Colonic mucosa (tissue), 4 donors: Measurements from ENCODE around the gene KRTAP4-5. TPM values are rescaled to one million over a fixed set of nuclear protein-coding genes. Genes with fewer than 3 reads are reported as not detected.
"Not testable (repeated sequence)": the region's sequence is repeated elsewhere in the genome, so short reads cannot be mapped to it uniquely, and the experiment has no call there.

ENCODE experiments used
- DNase-seq: peaks from one replicate; pipeline ENCODE4 v3.0.0-alpha.2; 2020
- H3K27ac ChIP-seq: fragments of 200-600 bp; one replicate; pipeline ENCODE4 v1.8.0; 2021
- H3K27me3 ChIP-seq: fragments of 200-600 bp; one replicate; pipeline ENCODE4 v1.8.0; 2021
- H3K36me3 ChIP-seq: fragments of 200-600 bp; one replicate; pipeline ENCODE4 v1.8.0; 2021
- H3K4me1 ChIP-seq: fragments of 200-600 bp; one replicate; pipeline ENCODE4 v1.8.0; 2021; ENCODE audit warnings: mild to moderate bottlenecking
- H3K4me3 ChIP-seq: fragments of 200-600 bp; one replicate; pipeline ENCODE4 v1.8.0; 2021
- H3K9ac ChIP-seq, 2 donors: one replicate each; pipeline ENCODE4 v1.7.0; 2013; ENCODE audit warnings: control low read depth in 2 of 2, low read depth in 2 of 2, low read length in 2 of 2
- H3K9me3 ChIP-seq: fragments of 200-600 bp; one replicate; pipeline ENCODE4 v1.8.0; 2021
- CTCF ChIP-seq: fragments of 200-600 bp; IDR thresholded peaks from one replicate; pipeline ENCODE4 v1.8.0; 2022; ENCODE audit warnings: antibody characterized with exemption, mild to moderate bottlenecking
- intact Hi-C: fragments of 100-400 bp; cut with DNase I; formaldehyde crosslinking; loops from one replicate; pipeline ENCODE4 v1.14.1; 2022
- total RNA-seq, 2 donors: library from RNA; stranded (reverse); fragmentation: NEBNext Ultra II Directional in 1 of 2; extraction: Animal tissue kit (Norgen Biotek cat#: 25700) in 1 of 2; gene quantifications; one replicate each; pipeline ENCODE4 v1.2.1, GENCODE V29; 2021
- donor health status: healthy.
- donor health status: DM: no; HTN: no; CAD: no.
- donor health status: DM: no; HTN: no; CAD: no.

The KRTAP4-5 gene
- not detected for total RNA-seq

DNA sequence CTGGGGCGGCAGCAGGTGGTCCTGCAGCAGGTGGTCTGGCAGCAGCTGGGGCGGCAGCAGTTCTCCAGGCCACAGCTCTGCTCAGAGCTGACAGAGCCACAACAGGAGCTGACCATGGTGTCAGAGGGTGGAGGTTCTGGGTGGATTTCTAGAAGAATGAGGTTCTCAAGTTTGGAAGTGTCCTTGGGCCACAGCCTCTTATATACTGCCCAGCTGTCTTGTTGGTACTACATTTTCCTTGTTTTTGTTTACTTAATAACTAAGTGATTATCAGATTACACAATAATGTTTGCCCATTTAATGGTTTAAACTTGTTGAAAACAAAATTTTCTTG, at the start of gene KRTAP4-5:
Gene KRTAP4-5 (minus strand): TSS at position 174 of the 334 bp plus-strand sequence. CDS start 58 bp downstream, at position 116.
- Histone ChIP-seq H3K27me3 (no peaks in the 10 kb centered on the region), H3K27ac (no peak within 1 kb of the TSS), H3K9me3 (no peaks in the 10 kb centered on the region), H3K4me3 (no peak within 1 kb of the TSS), H3K36me3 (no peaks in the 10 kb centered on the region), H3K4me1 (no peaks in the 10 kb centered on the region), H3K9ac (no peak within 1 kb of the TSS)
- intact Hi-C loops: no loop called here
- TF ChIP-seq CTCF: no peak
- no peak for DNase-seq

DNA sequence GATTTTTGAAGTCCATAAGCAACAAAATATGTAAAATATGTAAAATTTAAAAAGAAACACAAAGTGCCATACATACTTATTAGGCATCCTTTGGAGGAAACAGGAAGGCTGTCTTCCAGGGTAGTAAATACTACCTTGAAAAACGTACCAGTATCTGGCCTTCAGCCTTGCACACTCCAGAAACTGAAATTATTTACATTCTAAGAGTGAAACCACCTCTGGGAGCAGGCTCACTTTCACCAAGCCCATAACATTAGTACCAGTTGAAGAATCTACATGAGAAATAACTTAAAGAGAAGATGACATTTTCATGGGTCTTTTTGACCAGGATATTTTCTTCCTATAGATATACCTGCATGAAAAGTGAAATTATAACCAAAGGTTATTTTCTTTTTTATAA, 46.4 kb upstream of the KRTAP4-5 start:
- H3K27ac ChIP-seq: no peak overlapping the region
- TF ChIP-seq CTCF: no peak
- no peaks in the 10 kb centered on the region for H3K27me3 ChIP-seq
- H3K4me1 ChIP-seq: no peaks in the 10 kb centered on the region
- H3K9ac ChIP-seq: no peak overlapping the region
- intact Hi-C loops: no loop called here
- no peak for DNase-seq
- H3K36me3 ChIP-seq: no peaks in the 10 kb centered on the region
- H3K9me3 ChIP-seq: no peaks in the 10 kb centered on the region
- H3K4me3 ChIP-seq: no peak overlapping the region

DNA sequence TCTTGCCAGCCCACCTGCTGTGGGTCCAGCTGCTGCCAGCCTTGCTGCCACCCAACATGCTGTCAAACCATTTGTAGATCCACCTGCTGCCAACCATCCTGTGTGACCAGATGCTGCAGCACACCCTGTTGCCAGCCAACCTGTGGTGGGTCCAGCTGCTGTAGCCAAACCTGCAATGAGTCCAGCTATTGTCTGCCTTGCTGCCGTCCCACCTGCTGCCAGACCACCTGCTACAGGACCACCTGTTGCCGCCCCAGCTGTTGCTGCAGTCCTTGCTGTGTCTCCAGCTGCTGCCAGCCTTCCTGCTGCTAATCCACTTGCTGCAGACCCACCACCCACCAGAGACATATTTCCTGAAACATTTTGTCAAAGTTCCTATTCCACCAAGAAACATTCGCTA, 40.7 kb upstream of the KRTAP4-5 start:
- Histone ChIP-seq H3K27ac (no peak overlapping the region), H3K9me3 (no peaks in the 10 kb centered on the region), H3K36me3 (no peaks in the 10 kb centered on the region), H3K4me1 (no peaks in the 10 kb centered on the region), H3K9ac (no peak overlapping the region), H3K27me3 (no peaks in the 10 kb centered on the region), H3K4me3 (no peak overlapping the region)
- no peak for TF ChIP-seq CTCF
- DNase-seq: no peak
- intact Hi-C loops: no loop called here

GRCh38 chr17:41189837-41190318, 40.3 kb upstream of the KRTAP4-5 start, which contains the start of gene KRTAP9-1:
TSS of gene KRTAP9-1 (plus strand) at chr17:41189887. CDS start at chr17:41189887, 0 bp downstream.
- H3K36me3 ChIP-seq, intact Hi-C loops, H3K9ac ChIP-seq, H3K4me3 ChIP-seq, H3K27me3 ChIP-seq, H3K9me3 ChIP-seq, DNase-seq, H3K27ac ChIP-seq, H3K4me1 ChIP-seq: not testable (repeated sequence)

GRCh38 chr17:41186872-41187271, 37.2 kb upstream of the KRTAP4-5 start:
- H3K9ac ChIP-seq: no peak overlapping the region
- DNase-seq: no peak
- no peak for TF ChIP-seq CTCF
- H3K27me3 ChIP-seq: no peaks in the 10 kb centered on the region
- no peak overlapping the region for H3K27ac ChIP-seq
- no peaks in the 10 kb centered on the region for H3K9me3 ChIP-seq
- H3K36me3 ChIP-seq: no peaks in the 10 kb centered on the region
- intact Hi-C loops: no loop called here
- no peaks in the 10 kb centered on the region for H3K4me1 ChIP-seq
- no peak overlapping the region for H3K4me3 ChIP-seq

DNA sequence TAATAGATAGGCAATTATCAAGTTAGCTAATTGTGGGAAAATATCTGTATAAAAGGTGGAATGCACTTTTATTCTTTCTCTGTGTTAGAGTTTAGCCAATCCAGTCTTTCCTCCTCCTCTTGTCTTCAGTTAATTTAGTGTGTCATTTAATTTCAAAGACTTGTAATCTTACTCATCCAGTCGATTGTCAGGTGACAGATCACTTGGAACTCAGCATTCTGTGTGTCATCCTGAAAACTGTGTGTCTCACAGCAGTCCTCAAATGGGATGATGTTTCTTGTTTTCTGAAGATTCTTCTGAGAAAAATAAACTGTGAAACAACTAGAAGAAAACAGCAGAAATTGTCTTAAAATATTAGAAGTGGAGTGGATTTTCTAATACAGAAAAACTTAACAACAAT, 35.4 kb upstream of the KRTAP4-5 start:
- H3K4me3 ChIP-seq: no peak overlapping the region
- no peak for TF ChIP-seq CTCF
- no peak overlapping the region for H3K27ac ChIP-seq
- H3K4me1 ChIP-seq: no peaks in the 10 kb centered on the region
- no peak for DNase-seq
- no peaks in the 10 kb centered on the region for H3K9me3 ChIP-seq
- H3K27me3 ChIP-seq: no peaks in the 10 kb centered on the region
- no peak overlapping the region for H3K9ac ChIP-seq
- no peaks in the 10 kb centered on the region for H3K36me3 ChIP-seq
- intact Hi-C loops: no loop called here
